Parathyroid adenoma (tissue), 2 donors: ENCODE measurements around the gene VDAC1.

Experiments
- H2AFZ ChIP-seq: fragments of 300-600 bp; sonication (generic); one replicate; pipeline ENCODE4 v1.7.0; 2017; ENCODE audit warnings: antibody characterized with exemption, mild to moderate bottlenecking
- H3K27ac ChIP-seq: fragments of 300-600 bp; sonication (generic); one replicate; pipeline ENCODE4 v1.7.0; 2017
- H3K27me3 ChIP-seq: fragments of 300-600 bp; sonication (generic); one replicate; pipeline ENCODE4 v1.7.0; 2017; ENCODE audit warnings: low read length; ENCODE audit not compliant: control insufficient read depth, insufficient read depth
- H3K36me3 ChIP-seq: fragments of 300-600 bp; sonication (generic); one replicate; pipeline ENCODE4 v1.7.0; 2017; ENCODE audit warnings: low read length; ENCODE audit not compliant: control insufficient read depth, insufficient read depth
- H3K4me1 ChIP-seq: fragments of 300-600 bp; sonication (generic); one replicate; pipeline ENCODE4 v1.7.0; 2017; ENCODE audit warnings: control low read depth
- H3K4me2 ChIP-seq: fragments of 300-600 bp; sonication (generic); one replicate; pipeline ENCODE4 v1.7.0; 2017; ENCODE audit warnings: low read length
- H3K4me3 ChIP-seq: fragments of 300-600 bp; sonication (generic); one replicate; pipeline ENCODE4 v1.7.0; 2017; ENCODE audit warnings: low read depth, low read length
- H3K79me2 ChIP-seq: fragments of 300-600 bp; sonication (generic); one replicate; pipeline ENCODE4 v1.7.0; 2017; ENCODE audit warnings: control low read depth
- H3K9ac ChIP-seq: fragments of 300-600 bp; sonication (generic); one replicate; pipeline ENCODE4 v1.7.0; 2017; ENCODE audit warnings: mild to moderate bottlenecking
- H3K9me3 ChIP-seq: fragments of 300-600 bp; sonication (generic); one replicate; pipeline ENCODE4 v1.7.0; 2017; ENCODE audit warnings: low read length; ENCODE audit not compliant: control insufficient read depth
- CTCF ChIP-seq: fragments of 300-600 bp; sonication (generic); IDR thresholded peaks from one replicate; pipeline ENCODE4 v1.7.0; 2017; ENCODE audit warnings: antibody characterized with exemption, mild to moderate bottlenecking
- donor health status: primary hyperparathyroidism.

Gene VDAC1

GRCh38 chr5:133942614-133943474, 61.9 kb downstream of the VDAC1 start:
- no peaks in the 10 kb centered on the region for H3K79me2 ChIP-seq
- H3K4me1 ChIP-seq, result no peaks in the 10 kb centered on the region
- no peak overlapping the region for H2AFZ ChIP-seq
- no peak overlapping the region for H3K9ac ChIP-seq
- TF ChIP-seq CTCF, result no peak
- no peaks in the 10 kb centered on the region for H3K36me3 ChIP-seq
- H3K4me2 ChIP-seq, result no peak overlapping the region
- no peak overlapping the region for H3K4me3 ChIP-seq
- no peaks in the 10 kb centered on the region for H3K27me3 ChIP-seq
- H3K9me3 ChIP-seq, result no peaks in the 10 kb centered on the region
- H3K27ac ChIP-seq, result no peak overlapping the region

- H3K9ac ChIP-seq, result no peak overlapping the region
- H2AFZ ChIP-seq, result no peak overlapping the region
- TF ChIP-seq CTCF, result no peak
- no peaks in the 10 kb centered on the region for H3K4me1 ChIP-seq
- H3K79me2 ChIP-seq, result no peaks in the 10 kb centered on the region
- no peak overlapping the region for H3K27ac ChIP-seq
- no peak overlapping the region for H3K4me2 ChIP-seq
- H3K27me3 ChIP-seq, result no peaks in the 10 kb centered on the region
- no peaks in the 10 kb centered on the region for H3K36me3 ChIP-seq
- H3K4me3 ChIP-seq, result no peak overlapping the region
- no peaks in the 10 kb centered on the region for H3K9me3 ChIP-seq
These were observed 63.1 kb downstream of the VDAC1 start for GRCh38 chr5:133941456-133942196.

- H2AFZ ChIP-seq, result no peak overlapping the region
- H3K27me3 ChIP-seq, result no peaks in the 10 kb centered on the region
- no peak overlapping the region for H3K4me3 ChIP-seq
- H3K4me2 ChIP-seq, result no peak overlapping the region
- TF ChIP-seq CTCF, result no peak
- H3K36me3 ChIP-seq, result no peaks in the 10 kb centered on the region
- H3K9me3 ChIP-seq, result no peaks in the 10 kb centered on the region
- no peaks in the 10 kb centered on the region for H3K4me1 ChIP-seq
- H3K79me2 ChIP-seq, result no peaks in the 10 kb centered on the region
- H3K9ac ChIP-seq, result no peak overlapping the region
- H3K27ac ChIP-seq, result no peak overlapping the region
These were observed 65.1 kb downstream of the VDAC1 start for GRCh38 chr5:133939668-133940067.

GRCh38 chr5:133938929-133939328, 65.8 kb downstream of the VDAC1 start:
- no peaks in the 10 kb centered on the region for H3K36me3 ChIP-seq

More at GRCh38 chr5:133938929-133939328, 65.8 kb downstream of the VDAC1 start:
- Histone ChIP-seq H3K9me3 (no peaks in the 10 kb centered on the region), H3K9ac (no peak overlapping the region), H3K79me2 (no peaks in the 10 kb centered on the region), H3K27ac (no peak overlapping the region), H3K4me3 (no peak overlapping the region), H2AFZ (no peak overlapping the region), H3K27me3 (no peaks in the 10 kb centered on the region), H3K4me2 (no peak overlapping the region), H3K4me1 (no peaks in the 10 kb centered on the region)
- no peak for TF ChIP-seq CTCF
